Measurements from ENCODE around the gene FBF1. TPM values are rescaled to one million over a fixed set of nuclear protein-coding genes. Genes with fewer than 3 reads are reported as not detected.
A peak's percentile ranks its signal among the peaks of the same experiment; 100 is the strongest.

FBF1 gene
- total and polyA plus RNA-seq, 10 donors, result 5.2 to 16.0 (median 10.0) TPM

DNA sequence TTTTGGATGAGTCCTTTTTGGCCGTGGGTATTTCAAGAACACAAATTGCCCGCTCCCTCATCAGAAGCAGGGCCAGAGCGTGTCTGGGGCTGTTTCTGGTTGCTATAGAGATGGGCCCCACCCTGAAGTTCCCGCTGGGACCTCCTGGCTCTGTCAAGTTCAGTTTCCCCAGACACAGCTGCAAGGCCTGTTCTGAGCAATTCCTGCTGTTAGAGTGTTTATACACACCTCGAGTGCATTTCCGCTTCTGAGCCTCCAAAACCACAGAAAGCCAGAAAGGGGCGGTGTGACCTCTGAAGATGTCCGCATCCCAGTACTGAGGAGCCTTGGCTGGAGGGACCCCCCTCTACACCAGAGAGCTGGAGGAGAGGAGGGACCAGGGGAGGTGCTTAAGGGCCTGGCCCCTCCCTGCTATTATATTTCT lies 76.4 kb downstream of the FBF1 start:
- no peak overlapping the region for H3K4me3 ChIP-seq
- peak overlapping the region; percentile 60 to 77 (median 65) for H3K27ac ChIP-seq
- H3K27me3 ChIP-seq (replicated peaks in 1 of 7), result no peaks in the 10 kb centered on the region
- H3K9me3 ChIP-seq, result no peaks in the 10 kb centered on the region
- peak in 2 of 3 donors; percentile 36 to 38 for TF ChIP-seq POLR2AphosphoS5 (IDR thresholded peaks at IDR 0.05)
- TF ChIP-seq, protein P1, sequence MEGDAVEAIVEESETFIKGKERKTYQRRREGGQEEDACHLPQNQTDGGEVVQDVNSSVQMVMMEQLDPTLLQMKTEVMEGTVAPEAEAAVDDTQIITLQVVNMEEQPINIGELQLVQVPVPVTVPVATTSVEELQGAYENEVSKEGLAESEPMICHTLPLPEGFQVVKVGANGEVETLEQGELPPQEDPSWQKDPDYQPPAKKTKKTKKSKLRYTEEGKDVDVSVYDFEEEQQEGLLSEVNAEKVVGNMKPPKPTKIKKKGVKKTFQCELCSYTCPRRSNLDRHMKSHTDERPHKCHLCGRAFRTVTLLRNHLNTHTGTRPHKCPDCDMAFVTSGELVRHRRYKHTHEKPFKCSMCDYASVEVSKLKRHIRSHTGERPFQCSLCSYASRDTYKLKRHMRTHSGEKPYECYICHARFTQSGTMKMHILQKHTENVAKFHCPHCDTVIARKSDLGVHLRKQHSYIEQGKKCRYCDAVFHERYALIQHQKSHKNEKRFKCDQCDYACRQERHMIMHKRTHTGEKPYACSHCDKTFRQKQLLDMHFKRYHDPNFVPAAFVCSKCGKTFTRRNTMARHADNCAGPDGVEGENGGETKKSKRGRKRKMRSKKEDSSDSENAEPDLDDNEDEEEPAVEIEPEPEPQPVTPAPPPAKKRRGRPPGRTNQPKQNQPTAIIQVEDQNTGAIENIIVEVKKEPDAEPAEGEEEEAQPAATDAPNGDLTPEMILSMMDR (IDR thresholded peaks at IDR 0.05 in 8 of 11, conservative IDR thresholded peaks at IDR 0.05 in 3 of 11), result no peak
- 9 to 17% (median 14%) methylated on average over 7 to 8 of the region's 8 CpGs for WGBS, 5 donors
- peaks cover 9 to 46% (median 31%) of the 10 kb centered on the region in 6 donors for H3K4me1 ChIP-seq
- intact Hi-C loops (cut with DNase I; ENCODE audit: low total_unique reads), result no loop called here
- H3K36me3 ChIP-seq, result no peaks in the 10 kb centered on the region
- DNase-seq, result peak; percentile 76

DNA sequence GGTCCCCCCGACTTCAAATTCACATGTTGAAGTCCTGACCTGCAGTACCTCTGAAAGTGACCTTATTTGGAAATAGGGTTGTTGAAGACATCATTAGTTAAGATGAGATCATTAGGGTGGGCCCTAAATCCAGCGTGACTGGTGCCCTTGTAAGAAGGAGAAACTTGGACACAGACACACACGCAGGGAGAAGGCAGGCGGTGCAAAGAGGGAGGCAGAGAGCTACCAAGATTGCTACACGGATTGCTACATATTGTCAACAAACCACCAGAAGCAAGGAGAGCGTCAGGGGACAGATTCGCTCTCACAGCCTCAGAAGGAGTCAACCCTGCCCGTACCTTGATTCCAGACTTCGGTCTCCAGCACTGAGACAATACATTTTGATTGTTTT lies 78.9 kb downstream of the FBF1 start:
- H3K36me3 ChIP-seq, result no peaks in the 10 kb centered on the region
- H3K27me3 ChIP-seq (replicated peaks in 1 of 7), result no peaks in the 10 kb centered on the region
- peaks cover 22 to 71% (median 54%) of the 10 kb centered on the region in 6 donors for H3K4me1 ChIP-seq
- H3K27ac ChIP-seq, result peak overlapping the region in 1 of 8 donors; percentile 59
- H3K9me3 ChIP-seq, result no peaks in the 10 kb centered on the region
- TF ChIP-seq, protein P1 (IDR thresholded peaks at IDR 0.05 in 8 of 11, conservative IDR thresholded peaks at IDR 0.05 in 3 of 11), result no peak
- no peak for TF ChIP-seq POLR2A (IDR thresholded peaks at IDR 0.05)
- TF ChIP-seq POLR2AphosphoS5 (IDR thresholded peaks at IDR 0.05), result no peak
- intact Hi-C loops (cut with DNase I; ENCODE audit: low total_unique reads), result no loop called here
- 66 to 90% (median 74%) methylated on average over 9 of the region's 9 CpGs for WGBS, 5 donors
- no peak for DNase-seq
- no peak overlapping the region for H3K4me3 ChIP-seq

Other genes starting within 250 kb of the FBF1 start
- gene ITGB4, start 219.6 kb downstream of the FBF1 start, total RNA-seq, result 100 to 1,000 TPM in 3 of 7 donors, 10 to 100 TPM in 4; 80.4 to 205 (median 90.1) TPM
- 10 to 100 TPM; 16.6 to 49.9 (median 30.1) TPM for gene ITGB4, start 219.6 kb downstream of the FBF1 start, polyA plus RNA-seq
- 10 to 100 TPM; 23.5 to 45.1 (median 33.5) TPM for gene GALK1, start 175.8 kb downstream of the FBF1 start, total RNA-seq
- 10 to 100 TPM; 34.2 to 45.9 (median 37.0) TPM for gene GALK1, start 175.8 kb downstream of the FBF1 start, polyA plus RNA-seq
- 10 to 100 TPM; 35.4 to 53.8 (median 48.6) TPM for gene UNK, start 156.2 kb downstream of the FBF1 start, total RNA-seq
- gene UNK, start 156.2 kb downstream of the FBF1 start, polyA plus RNA-seq, result 10 to 100 TPM; 19.0 to 41.9 (median 25.8) TPM
- 100 to 1,000 TPM in 6 of 7 donors, 10 to 100 TPM in 1; 87.1 to 187 (median 129) TPM for gene UNC13D, start 96.6 kb downstream of the FBF1 start, total RNA-seq
- gene UNC13D, start 96.6 kb downstream of the FBF1 start, polyA plus RNA-seq, result 10 to 100 TPM; 36.4 to 86.1 (median 53.0) TPM
- gene WBP2, start 85.7 kb downstream of the FBF1 start, total RNA-seq, result 100 to 1,000 TPM in 4 of 7 donors, 10 to 100 TPM in 3; 46.7 to 144 (median 125) TPM
- gene WBP2, start 85.7 kb downstream of the FBF1 start, polyA plus RNA-seq, result 100 to 1,000 TPM in 1 of 3 donors, 10 to 100 TPM in 2; 70.2 to 104 (median 74.1) TPM
- gene TRIM47, start 62.5 kb downstream of the FBF1 start, total RNA-seq, result 10 to 100 TPM; 30.8 to 73.8 (median 38.5) TPM
- gene TRIM47, start 62.5 kb downstream of the FBF1 start, polyA plus RNA-seq, result 10 to 100 TPM; 28.1 to 42.0 (median 28.4) TPM
- 10 to 100 TPM; 20.0 to 26.5 (median 23.5) TPM for gene TRIM65, start 44.1 kb downstream of the FBF1 start, total RNA-seq
- gene TRIM65, start 44.1 kb downstream of the FBF1 start, polyA plus RNA-seq, result 10 to 100 TPM in 2 of 3 donors, 1 to 10 TPM in 1; 9.0 to 28.2 (median 11.6) TPM
- 10 to 100 TPM; 40.1 to 90.6 (median 74.7) TPM for gene MRPL38, start 36.2 kb downstream of the FBF1 start, total RNA-seq
- 10 to 100 TPM; 59.3 to 90.3 (median 80.8) TPM for gene MRPL38, start 36.2 kb downstream of the FBF1 start, polyA plus RNA-seq
- gene ACOX1, start 38.1 kb upstream of the FBF1 start, total RNA-seq, result 10 to 100 TPM; 36.0 to 60.2 (median 45.9) TPM
- 1 to 10 TPM; 6.3 to 9.8 (median 6.8) TPM for gene ACOX1, start 38.1 kb upstream of the FBF1 start, polyA plus RNA-seq
- 10 to 100 TPM in 5 of 7 donors, 1 to 10 TPM in 2; 6.0 to 20.8 (median 13.4) TPM for gene TEN1, start 38.2 kb upstream of the FBF1 start, total RNA-seq
- 10 to 100 TPM; 25.7 to 38.7 (median 34.8) TPM for gene TEN1, start 38.2 kb upstream of the FBF1 start, polyA plus RNA-seq
- gene CDK3, start 59.8 kb upstream of the FBF1 start, total RNA-seq, result 10 to 100 TPM in 2 of 7 donors, 1 to 10 TPM in 5; 6.7 to 12.0 (median 7.1) TPM
- 10 to 100 TPM; 13.8 to 39.8 (median 31.2) TPM for gene CDK3, start 59.8 kb upstream of the FBF1 start, polyA plus RNA-seq
- gene EVPL, start 86.3 kb upstream of the FBF1 start, total RNA-seq, result under 1 TPM in 4 of 7 donors, not detected in 3; 0.06 to 0.56 (median 0.20) TPM
- under 1 TPM; 0.04 to 0.29 (median 0.05) TPM for gene EVPL, start 86.3 kb upstream of the FBF1 start, polyA plus RNA-seq
- gene SRP68, start 131.5 kb upstream of the FBF1 start, total RNA-seq, result 10 to 100 TPM; 39.4 to 62.0 (median 56.1) TPM
- gene SRP68, start 131.5 kb upstream of the FBF1 start, polyA plus RNA-seq, result 10 to 100 TPM; 24.5 to 40.9 (median 26.8) TPM
- gene GALR2, start 133.7 kb upstream of the FBF1 start, total RNA-seq, result under 1 TPM in 3 of 7 donors, not detected in 4; 0.26 to 0.93 (median 0.51) TPM
- under 1 TPM in 1 of 3 donors, not detected in 2; 0.06 TPM for gene GALR2, start 133.7 kb upstream of the FBF1 start, polyA plus RNA-seq
- gene ZACN, start 138.1 kb upstream of the FBF1 start, total RNA-seq, result under 1 TPM in 2 of 7 donors, not detected in 5; 0.17 to 0.27 TPM
- gene ZACN, start 138.1 kb upstream of the FBF1 start, polyA plus RNA-seq, result 1 to 10 TPM; 1.0 to 1.9 (median 1.4) TPM
- gene EXOC7, start 162.7 kb upstream of the FBF1 start, total RNA-seq, result 100 to 1,000 TPM in 4 of 7 donors, 10 to 100 TPM in 3; 64.5 to 128 (median 104) TPM
- gene EXOC7, start 162.7 kb upstream of the FBF1 start, polyA plus RNA-seq, result 10 to 100 TPM; 26.2 to 51.5 (median 35.0) TPM
- gene FOXJ1, start 200.2 kb upstream of the FBF1 start, total RNA-seq, result under 1 TPM in 1 of 7 donors, not detected in 6; 0.13 TPM
- under 1 TPM in 1 of 3 donors, not detected in 2; 0.05 TPM for gene FOXJ1, start 200.2 kb upstream of the FBF1 start, polyA plus RNA-seq